ENCODE results near the gene ATF6B. TPM values are rescaled to one million over a fixed set of nuclear protein-coding genes. Genes with fewer than 3 reads are reported as not detected.

The ATF6B gene
- total and polyA plus RNA-seq, 2 of the 13 experiments (the other 11 are each of a cell fraction or from before 2014, with no cell fraction given): 18.1 to 44.0 TPM

DNA sequence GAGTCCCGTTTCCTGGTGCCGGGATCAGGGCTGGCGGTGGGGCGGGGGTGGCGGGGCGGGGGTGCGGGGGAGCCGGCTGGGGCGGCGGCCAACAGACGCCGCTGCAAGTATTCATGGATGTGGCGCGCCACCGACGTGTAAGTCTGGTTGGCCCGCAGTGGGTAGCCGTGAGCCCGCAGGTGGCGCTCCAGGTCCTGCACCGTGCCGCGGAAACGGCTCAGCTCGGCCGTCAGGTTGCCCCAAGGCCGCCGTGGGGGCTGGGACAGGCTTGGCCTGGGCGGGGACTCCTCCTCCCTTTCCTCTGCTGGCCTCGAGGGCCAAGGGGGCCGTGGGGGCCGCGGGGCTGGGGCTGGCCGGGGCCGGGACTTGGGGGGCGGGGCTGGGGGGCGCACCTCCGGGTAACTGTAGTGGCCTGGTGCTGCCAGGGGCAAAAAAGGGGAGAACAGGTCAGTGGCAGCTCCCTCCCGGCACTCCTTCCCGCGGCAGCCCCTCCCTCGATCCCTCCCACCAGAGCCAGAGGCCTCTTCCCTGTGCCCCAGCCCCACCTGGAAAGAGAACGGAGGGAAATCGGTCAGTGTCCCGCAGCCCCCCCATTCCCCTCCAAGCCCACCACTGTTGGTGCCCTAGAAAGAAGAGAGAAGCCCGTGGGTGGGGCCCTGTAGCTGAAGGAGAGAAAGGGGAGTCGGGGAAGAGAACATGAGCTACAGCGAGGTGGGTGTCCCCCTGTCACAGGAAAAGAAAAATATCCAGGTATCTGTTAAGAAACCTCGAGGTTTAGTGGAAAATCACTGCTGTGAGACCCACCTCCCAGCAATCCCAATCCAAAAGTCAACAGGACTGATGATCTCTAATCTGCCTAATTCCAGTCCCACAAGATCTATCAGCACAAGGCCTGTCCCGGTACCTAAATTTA lies 40.2 kb downstream of the ATF6B start:
- DNase-seq (ENCODE audit: low spot score) (peak; percentile 82), FAIRE-seq (peak; percentile 62), ATAC-seq (peak; percentile 93)
- no TSS peak for BruUV-seq (replicated peaks)
- H3K4me3 ChIP-seq (replicated peaks in 1 of 3; ENCODE audit: insufficient read depth in 1 of 3, low read depth in 2 of 3, low read length in 3 of 3): peak overlapping the region; percentile 37 to 62 (median 45); a peak in 4 of 6 replicates
- CTCF ChIA-PET (ENCODE audit: low intra/inter-chr PET ratio, low total read pairs): interaction anchor here (1.1 to 1.6 kb wide), 4 partner anchors 29 to 157 kb away, joined by 4 to 6 read pairs (median 5); partner anchors contain the start of gene PPT2
- in situ Hi-C loops (cut with HindIII; ENCODE audit: extremely low pct_ligation_motif_present, low pct_unique_long_range_greater_than_20kb) (loop anchor here (25.0 kb wide), 1 partner anchor 699 kb away; no protein-coding TSS in a partner anchor), intact Hi-C loops (cut with micrococcal nuclease; ENCODE audit: unreplicated experiment) (loop anchor here (1.0 kb wide), 2 partner anchors 31 to 66 kb away; partner anchors contain the start of gene PPT2)
- H3K9me3 ChIP-seq (ENCODE audit: low read length): no peaks in the 10 kb centered on the region
- H3K36me3 ChIP-seq (replicated peaks in 1 of 2; ENCODE audit: control insufficient read depth in 1 of 2, insufficient read depth in 2 of 2, low read length in 2 of 2): no peaks in the 10 kb centered on the region
- H3K4me2 ChIP-seq (ENCODE audit: low read depth, low read length): peak overlapping the region; percentile 71
- peaks cover 4 to 31% of the 10 kb centered on the region in 2 experiments for H3K27me3 ChIP-seq (ENCODE audit: control insufficient read depth in 1 of 2, insufficient read depth in 2 of 2, low read length in 2 of 2)
- no peaks in the 10 kb centered on the region for H3K79me2 ChIP-seq (ENCODE audit: insufficient read depth, low read length)
- no peaks in the 10 kb centered on the region for H4K20me1 ChIP-seq (ENCODE audit: insufficient read depth, low read length)
- H3K4me1 ChIP-seq (ENCODE audit: insufficient read depth, low read length): peaks cover 41% of the 10 kb centered on the region
- no peak overlapping the region for H2AFZ ChIP-seq (ENCODE audit: low read length)
- 5% methylated on average over 26 of the region's 50 CpGs for WGBS (ENCODE audit: low lambda C conversion rate)
- H3K27ac ChIP-seq (ENCODE audit: extremely low read length, insufficient read depth, low read length): no peak overlapping the region
- POLR2A ChIA-PET: interaction anchor here (0.8 to 1.7 kb wide), 5 partner anchors 9 to 353 kb away, joined by 3 to 5 read pairs (median 3); no protein-coding TSS in a partner anchor
- H3K9ac ChIP-seq (ENCODE audit: insufficient read depth, low read depth, low read length): no peak overlapping the region
- TF ChIP-seq POGZ (CRISPR knock-in tag; IDR thresholded peaks at IDR 0.05): peak; percentile 86
- no peak for TF ChIP-seq ATF1 (CRISPR knock-in tag; IDR thresholded peaks at IDR 0.05)
- no peak for TF ChIP-seq FIP1L1 (IDR thresholded peaks at IDR 0.05; ENCODE audit: borderline replicate concordance, insufficient read depth, low read depth, low read length)
- TF ChIP-seq GPN1 (CRISPR knock-in tag; IDR thresholded peaks at IDR 0.05; ENCODE audit: borderline replicate concordance): no peak
- TF ChIP-seq, protein P1, sequence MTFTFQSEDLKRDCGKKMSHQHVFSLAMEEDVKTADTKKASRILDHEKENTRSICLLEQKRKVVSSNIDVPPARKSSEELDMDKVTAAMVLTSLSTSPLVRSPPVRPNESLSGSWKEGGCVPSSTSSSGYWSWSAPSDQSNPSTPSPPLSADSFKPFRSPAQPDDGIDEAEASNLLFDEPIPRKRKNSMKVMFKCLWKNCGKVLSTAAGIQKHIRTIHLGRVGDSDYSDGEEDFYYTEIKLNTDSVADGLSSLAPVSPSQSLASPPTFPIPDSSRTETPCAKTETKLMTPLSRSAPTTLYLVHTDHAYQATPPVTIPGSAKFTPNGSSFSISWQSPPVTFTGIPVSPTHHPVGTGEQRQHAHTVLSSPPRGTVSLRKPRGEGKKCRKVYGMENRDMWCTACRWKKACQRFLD (CRISPR knock-in tag; IDR thresholded peaks at IDR 0.05; ENCODE audit: borderline replicate concordance): no peak
- no peak for TF ChIP-seq ZNF496 (CRISPR knock-in tag; IDR thresholded peaks at IDR 0.05; ENCODE audit: insufficient replicate concordance)
- TF ChIP-seq PAWR (CRISPR knock-in tag; IDR thresholded peaks at IDR 0.05; ENCODE audit: borderline replicate concordance): no peak
- TF ChIP-seq NCOA5 (CRISPR knock-in tag; IDR thresholded peaks at IDR 0.05): 0 out of 2 replicates have a peak, but pooled peaks have one; percentile 43
- TF ChIP-seq, protein P2, sequence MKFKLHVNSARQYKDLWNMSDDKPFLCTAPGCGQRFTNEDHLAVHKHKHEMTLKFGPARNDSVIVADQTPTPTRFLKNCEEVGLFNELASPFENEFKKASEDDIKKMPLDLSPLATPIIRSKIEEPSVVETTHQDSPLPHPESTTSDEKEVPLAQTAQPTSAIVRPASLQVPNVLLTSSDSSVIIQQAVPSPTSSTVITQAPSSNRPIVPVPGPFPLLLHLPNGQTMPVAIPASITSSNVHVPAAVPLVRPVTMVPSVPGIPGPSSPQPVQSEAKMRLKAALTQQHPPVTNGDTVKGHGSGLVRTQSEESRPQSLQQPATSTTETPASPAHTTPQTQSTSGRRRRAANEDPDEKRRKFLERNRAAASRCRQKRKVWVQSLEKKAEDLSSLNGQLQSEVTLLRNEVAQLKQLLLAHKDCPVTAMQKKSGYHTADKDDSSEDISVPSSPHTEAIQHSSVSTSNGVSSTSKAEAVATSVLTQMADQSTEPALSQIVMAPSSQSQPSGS (CRISPR knock-in tag; IDR thresholded peaks at IDR 0.05): peak; percentile 76
- TF ChIP-seq, protein P3, sequence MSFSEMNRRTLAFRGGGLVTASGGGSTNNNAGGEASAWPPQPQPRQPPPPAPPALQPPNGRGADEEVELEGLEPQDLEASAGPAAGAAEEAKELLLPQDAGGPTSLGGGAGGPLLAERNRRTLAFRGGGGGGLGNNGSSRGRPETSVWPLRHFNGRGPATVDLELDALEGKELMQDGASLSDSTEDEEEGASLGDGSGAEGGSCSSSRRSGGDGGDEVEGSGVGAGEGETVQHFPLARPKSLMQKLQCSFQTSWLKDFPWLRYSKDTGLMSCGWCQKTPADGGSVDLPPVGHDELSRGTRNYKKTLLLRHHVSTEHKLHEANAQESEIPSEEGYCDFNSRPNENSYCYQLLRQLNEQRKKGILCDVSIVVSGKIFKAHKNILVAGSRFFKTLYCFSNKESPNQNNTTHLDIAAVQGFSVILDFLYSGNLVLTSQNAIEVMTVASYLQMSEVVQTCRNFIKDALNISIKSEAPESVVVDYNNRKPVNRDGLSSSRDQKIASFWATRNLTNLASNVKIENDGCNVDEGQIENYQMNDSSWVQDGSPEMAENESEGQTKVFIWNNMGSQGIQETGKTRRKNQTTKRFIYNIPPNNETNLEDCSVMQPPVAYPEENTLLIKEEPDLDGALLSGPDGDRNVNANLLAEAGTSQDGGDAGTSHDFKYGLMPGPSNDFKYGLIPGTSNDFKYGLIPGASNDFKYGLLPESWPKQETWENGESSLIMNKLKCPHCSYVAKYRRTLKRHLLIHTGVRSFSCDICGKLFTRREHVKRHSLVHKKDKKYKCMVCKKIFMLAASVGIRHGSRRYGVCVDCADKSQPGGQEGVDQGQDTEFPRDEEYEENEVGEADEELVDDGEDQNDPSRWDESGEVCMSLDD (CRISPR knock-in tag; IDR thresholded peaks at IDR 0.05; ENCODE audit: borderline replicate concordance): no peak

Data from HepG2 (cell line).